Measurements from ENCODE around the gene ZNF555. TPM values are rescaled to one million over a fixed set of nuclear protein-coding genes. Genes with fewer than 3 reads are reported as not detected.
"Not testable (repeated sequence)": the region's sequence is repeated elsewhere in the genome, so short reads cannot be mapped to it uniquely, and the experiment has no call there.

Gene ZNF555
- total RNA-seq: 10 to 100 TPM in 1 of 4 donors, 1 to 10 TPM in 3; 4.3 to 10.3 (median 6.3) TPM
- polyA plus RNA-seq: 1 to 10 TPM in 2 of 3 donors, under 1 TPM in 1; 0.92 to 2.4 (median 2.1) TPM

DNA sequence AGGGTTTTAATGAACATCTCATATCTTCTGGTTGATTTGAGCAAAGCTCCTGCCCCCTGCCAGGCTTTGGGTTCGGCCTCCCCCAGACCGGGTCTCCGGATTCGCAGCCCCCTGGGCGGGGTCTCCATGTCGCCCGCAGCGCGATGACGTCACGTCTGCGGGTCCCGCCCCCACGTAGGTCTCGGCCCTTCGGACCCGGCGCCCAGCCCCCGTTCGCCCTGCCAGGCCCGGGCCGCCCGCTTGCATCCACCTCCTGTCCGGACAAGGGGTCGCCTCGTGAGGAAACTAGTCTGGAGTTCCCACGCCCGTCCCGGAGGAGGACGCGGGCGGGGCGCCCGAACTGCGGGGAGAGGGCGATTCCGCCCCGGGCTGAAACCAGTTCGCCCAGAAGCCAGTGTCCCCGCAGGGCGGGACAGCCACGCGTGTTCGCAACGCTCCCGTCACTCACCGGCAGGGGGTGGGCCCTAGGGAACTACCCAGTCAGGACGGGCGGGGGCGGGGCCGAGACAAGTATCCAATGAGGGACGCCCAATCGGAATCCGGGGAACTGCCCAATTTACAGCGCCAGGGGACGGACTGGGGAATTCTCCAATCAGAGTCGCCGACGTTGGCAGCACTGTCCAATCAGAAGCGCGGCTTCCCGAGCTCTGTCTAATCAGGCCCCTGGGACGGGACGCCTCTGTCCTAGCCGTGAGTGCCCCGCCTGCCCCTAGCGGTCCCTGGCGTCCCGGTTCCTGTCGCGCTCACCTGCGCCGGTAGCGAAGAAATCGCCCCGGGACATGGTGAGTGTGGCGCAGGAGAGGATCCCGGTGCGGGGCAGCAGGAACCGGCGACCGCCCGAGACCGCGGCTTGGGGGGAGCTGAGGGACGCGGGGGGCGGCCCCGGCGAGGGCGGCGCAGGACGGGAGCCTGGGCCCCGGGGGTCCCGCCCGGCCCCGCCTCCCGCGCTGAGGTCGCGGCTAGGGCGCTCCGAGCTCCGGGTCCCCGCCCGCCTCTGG is at the start of gene ZNF555:
ZNF555 (plus strand) TSS at position 682 of the 998 bp plus-strand sequence; CDS start at position 780, 98 bp downstream.
- Histone ChIP-seq H3K4me3 (peak within 1 kb of the TSS; percentile 69 to 97 (median 96)), H3K4me1 (peaks cover 0 to 17% (median 15%) of the 10 kb centered on the region in 4 donors), H3K9me3 (peaks cover 0 to 14% (median under 1%) of the 10 kb centered on the region in 4 donors), H3K27ac (peak within 1 kb of the TSS; percentile 84 to 98 (median 94)), H3K27me3 (no peaks in the 10 kb centered on the region), H3K36me3 (peaks cover 0 to 7% (median 0%) of the 10 kb centered on the region in 4 donors)
- WGBS, 2 donors: 0 to 1% methylated on average over 106 of the region's 106 CpGs
- TF ChIP-seq POLR2A (IDR thresholded peaks at IDR 0.05): peak in 1 of 2 donors; percentile 10
- TF ChIP-seq, protein P1, sequence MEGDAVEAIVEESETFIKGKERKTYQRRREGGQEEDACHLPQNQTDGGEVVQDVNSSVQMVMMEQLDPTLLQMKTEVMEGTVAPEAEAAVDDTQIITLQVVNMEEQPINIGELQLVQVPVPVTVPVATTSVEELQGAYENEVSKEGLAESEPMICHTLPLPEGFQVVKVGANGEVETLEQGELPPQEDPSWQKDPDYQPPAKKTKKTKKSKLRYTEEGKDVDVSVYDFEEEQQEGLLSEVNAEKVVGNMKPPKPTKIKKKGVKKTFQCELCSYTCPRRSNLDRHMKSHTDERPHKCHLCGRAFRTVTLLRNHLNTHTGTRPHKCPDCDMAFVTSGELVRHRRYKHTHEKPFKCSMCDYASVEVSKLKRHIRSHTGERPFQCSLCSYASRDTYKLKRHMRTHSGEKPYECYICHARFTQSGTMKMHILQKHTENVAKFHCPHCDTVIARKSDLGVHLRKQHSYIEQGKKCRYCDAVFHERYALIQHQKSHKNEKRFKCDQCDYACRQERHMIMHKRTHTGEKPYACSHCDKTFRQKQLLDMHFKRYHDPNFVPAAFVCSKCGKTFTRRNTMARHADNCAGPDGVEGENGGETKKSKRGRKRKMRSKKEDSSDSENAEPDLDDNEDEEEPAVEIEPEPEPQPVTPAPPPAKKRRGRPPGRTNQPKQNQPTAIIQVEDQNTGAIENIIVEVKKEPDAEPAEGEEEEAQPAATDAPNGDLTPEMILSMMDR (IDR thresholded peaks at IDR 0.05): peak; percentile 30 to 40 (median 36)
- peak; percentile 47 to 84 (median 82) for TF ChIP-seq POLR2AphosphoS5 (IDR thresholded peaks at IDR 0.05)
- peak in 1 of 4 donors; percentile 22 for TF ChIP-seq EP300 (IDR thresholded peaks at IDR 0.05)
- peak; percentile 100 for DNase-seq
- intact Hi-C loops (cut with DNase I): loop anchor here (5.0 kb wide), 1 partner anchor 106 kb away; no protein-coding TSS in a partner anchor

DNA sequence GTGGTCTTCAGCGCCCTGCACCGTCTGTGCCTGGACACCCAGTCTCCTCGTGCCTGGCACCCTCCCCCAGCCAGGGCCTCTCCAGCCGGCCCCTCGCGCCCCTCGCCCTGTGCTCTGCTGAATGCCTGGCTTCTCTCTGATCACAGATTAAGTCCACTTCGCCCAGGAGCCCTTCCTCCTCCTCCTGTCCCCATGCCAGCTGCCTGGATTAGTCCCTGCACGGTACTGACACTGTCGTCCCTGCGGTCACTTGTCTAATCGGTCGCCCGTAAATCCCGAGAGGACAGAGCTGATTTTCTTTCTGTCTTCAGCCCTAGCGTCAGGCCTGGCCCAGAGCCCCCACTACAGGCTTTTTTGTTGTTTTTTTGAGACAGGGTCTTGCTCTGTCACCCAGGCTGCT is 49.4 kb upstream of the ZNF555 start:
- intact Hi-C loops (cut with DNase I): no loop called here
- DNase-seq: no peak
- H3K9me3 ChIP-seq: no peaks in the 10 kb centered on the region
- no peak overlapping the region for H3K27ac ChIP-seq
- no peaks in the 10 kb centered on the region for H3K4me1 ChIP-seq
- peaks cover 0 to 39% (median 12%) of the 10 kb centered on the region in 4 donors for H3K36me3 ChIP-seq
- TF ChIP-seq POLR2AphosphoS5 (IDR thresholded peaks at IDR 0.05): no peak
- TF ChIP-seq, protein P1 (IDR thresholded peaks at IDR 0.05): no peak
- TF ChIP-seq POLR2A (IDR thresholded peaks at IDR 0.05): no peak
- TF ChIP-seq EP300 (IDR thresholded peaks at IDR 0.05): no peak
- H3K27me3 ChIP-seq: no peaks in the 10 kb centered on the region
- no peak overlapping the region for H3K4me3 ChIP-seq
- WGBS, 2 donors: 91 to 94% methylated on average over 16 of the region's 16 CpGs

DNA sequence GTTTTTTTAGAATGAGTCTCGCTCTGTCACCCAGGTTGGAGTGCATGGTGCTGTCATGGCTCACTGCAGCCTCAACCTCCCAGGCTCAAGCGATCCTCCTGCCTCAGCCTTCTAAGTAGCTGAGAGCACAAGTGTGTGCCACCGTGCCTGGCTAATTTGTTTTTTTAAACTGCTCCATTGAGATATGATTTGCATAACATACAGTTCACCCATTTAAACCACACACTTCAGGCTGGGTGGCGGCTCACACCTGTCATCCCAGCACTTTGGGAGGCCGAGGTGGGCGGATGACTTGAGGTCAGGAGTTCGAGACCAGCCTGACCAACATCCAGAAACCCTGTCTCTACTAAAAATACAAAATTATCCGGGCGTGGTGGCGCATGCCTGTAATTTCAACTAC is 48.6 kb upstream of the ZNF555 start:
- peaks cover 0 to 46% (median 16%) of the 10 kb centered on the region in 4 donors for H3K36me3 ChIP-seq
- not testable (repeated sequence) for H3K27ac ChIP-seq

DNA sequence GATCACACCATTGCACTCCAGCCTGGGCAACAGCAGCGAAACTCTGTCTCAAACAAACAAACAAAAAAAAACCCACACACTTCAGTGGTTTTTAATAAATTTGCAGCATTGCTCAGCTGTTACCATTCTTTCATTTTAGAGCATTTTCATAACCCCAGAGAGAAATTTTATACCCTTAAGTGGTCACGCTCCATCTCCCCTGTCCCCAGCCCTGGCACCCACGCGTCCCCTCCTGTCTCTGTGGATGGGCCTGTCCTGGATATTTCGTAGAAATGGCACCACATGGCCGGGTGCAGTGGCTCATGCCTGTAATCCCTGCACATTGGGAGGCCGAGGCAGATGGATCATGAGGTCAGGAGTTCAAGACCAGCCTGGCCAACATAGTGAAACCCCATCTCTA is 48.1 kb upstream of the ZNF555 start:
- Histone ChIP-seq H3K27ac (no peak overlapping the region), H3K36me3 (peaks cover 0 to 50% (median 16%) of the 10 kb centered on the region in 4 donors), H3K4me3 (no peak overlapping the region), H3K9me3 (no peaks in the 10 kb centered on the region), H3K4me1 (no peaks in the 10 kb centered on the region), H3K27me3 (no peaks in the 10 kb centered on the region)
- 95 to 96% methylated on average over 7 of the region's 7 CpGs for WGBS, 2 donors
- TF ChIP-seq, protein P1 (IDR thresholded peaks at IDR 0.05): no peak
- no peak for TF ChIP-seq EP300 (IDR thresholded peaks at IDR 0.05)
- no peak for TF ChIP-seq POLR2AphosphoS5 (IDR thresholded peaks at IDR 0.05)
- TF ChIP-seq POLR2A (IDR thresholded peaks at IDR 0.05): no peak
- intact Hi-C loops (cut with DNase I): no loop called here
- no peak for DNase-seq

More for the DNA sequence above, 48.6 kb upstream of the ZNF555 start:
- DNase-seq; H3K27me3 ChIP-seq; H3K4me3 ChIP-seq; H3K9me3 ChIP-seq; H3K4me1 ChIP-seq; intact Hi-C loops (cut with DNase I): not testable (repeated sequence)
- 87 to 94% methylated on average over 10 of the region's 10 CpGs for WGBS, 2 donors

DNA sequence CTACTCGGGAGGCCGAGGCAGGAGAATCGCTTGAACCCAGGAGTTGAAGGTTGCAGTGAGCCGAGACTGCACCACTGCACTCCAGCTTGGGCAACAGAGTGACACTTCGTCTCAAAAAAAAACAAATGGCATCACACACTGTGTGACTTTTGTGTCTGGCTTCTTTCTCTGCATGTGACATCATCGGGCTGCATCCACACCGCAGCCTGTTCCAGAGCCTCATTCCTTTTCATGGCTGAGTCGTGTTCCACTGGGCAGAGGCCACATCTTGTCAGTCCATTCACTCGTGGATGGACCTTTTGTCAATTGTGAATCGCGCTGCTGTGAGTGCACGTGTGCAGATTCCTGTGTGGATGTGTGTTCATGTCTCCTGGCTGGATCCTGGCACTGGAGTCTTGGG is 47.7 kb upstream of the ZNF555 start:
- 96 to 97% methylated on average over 12 of the region's 12 CpGs for WGBS, 2 donors
- no peak for TF ChIP-seq POLR2A (IDR thresholded peaks at IDR 0.05)
- no peak for TF ChIP-seq EP300 (IDR thresholded peaks at IDR 0.05)
- TF ChIP-seq POLR2AphosphoS5 (IDR thresholded peaks at IDR 0.05): no peak
- TF ChIP-seq, protein P1 (IDR thresholded peaks at IDR 0.05): no peak
- H3K4me3 ChIP-seq: no peak overlapping the region
- H3K4me1 ChIP-seq: no peaks in the 10 kb centered on the region
- H3K9me3 ChIP-seq: no peaks in the 10 kb centered on the region
- H3K27ac ChIP-seq: no peak overlapping the region
- intact Hi-C loops (cut with DNase I): no loop called here
- H3K36me3 ChIP-seq: peaks cover 0 to 55% (median 16%) of the 10 kb centered on the region in 4 donors
- no peaks in the 10 kb centered on the region for H3K27me3 ChIP-seq
- no peak for DNase-seq

Measured in sigmoid colon (tissue), 7 donors.